Neural progenitor cell (in vitro differentiated cells): ENCODE results near the gene SELENOP.

Source experiments
- EZH2 ChIP-seq: fragments of 200-600 bp; sonication (generic); IDR thresholded peaks from 2 replicates; pipeline ENCODE4 v1.6.1; 2017; ENCODE audit warnings: antibody characterized with exemption, mild to moderate bottlenecking, moderate library complexity
- TF ChIP-seq, protein P1 (sequence below): fragments of 200-600 bp; sonication (generic); IDR thresholded peaks from 2 replicates; pipeline ENCODE4 v1.5.1; 2017; ENCODE audit warnings: antibody characterized with exemption, mild to moderate bottlenecking

- TF ChIP-seq, protein P1, sequence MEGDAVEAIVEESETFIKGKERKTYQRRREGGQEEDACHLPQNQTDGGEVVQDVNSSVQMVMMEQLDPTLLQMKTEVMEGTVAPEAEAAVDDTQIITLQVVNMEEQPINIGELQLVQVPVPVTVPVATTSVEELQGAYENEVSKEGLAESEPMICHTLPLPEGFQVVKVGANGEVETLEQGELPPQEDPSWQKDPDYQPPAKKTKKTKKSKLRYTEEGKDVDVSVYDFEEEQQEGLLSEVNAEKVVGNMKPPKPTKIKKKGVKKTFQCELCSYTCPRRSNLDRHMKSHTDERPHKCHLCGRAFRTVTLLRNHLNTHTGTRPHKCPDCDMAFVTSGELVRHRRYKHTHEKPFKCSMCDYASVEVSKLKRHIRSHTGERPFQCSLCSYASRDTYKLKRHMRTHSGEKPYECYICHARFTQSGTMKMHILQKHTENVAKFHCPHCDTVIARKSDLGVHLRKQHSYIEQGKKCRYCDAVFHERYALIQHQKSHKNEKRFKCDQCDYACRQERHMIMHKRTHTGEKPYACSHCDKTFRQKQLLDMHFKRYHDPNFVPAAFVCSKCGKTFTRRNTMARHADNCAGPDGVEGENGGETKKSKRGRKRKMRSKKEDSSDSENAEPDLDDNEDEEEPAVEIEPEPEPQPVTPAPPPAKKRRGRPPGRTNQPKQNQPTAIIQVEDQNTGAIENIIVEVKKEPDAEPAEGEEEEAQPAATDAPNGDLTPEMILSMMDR, result no peak
- no peak for TF ChIP-seq EZH2
Observed at GRCh38 chr5:42753099-42753498, 58.6 kb downstream of the SELENOP start.
